ENCODE measurements around the gene SLC4A9. TPM values are rescaled to one million over a fixed set of nuclear protein-coding genes. Genes with fewer than 3 reads are reported as not detected.

SLC4A9 gene
- total RNA-seq, 6 donors from 2014 or later = 0.15 to 0.23 (median 0.17) TPM; not detected in 3

DNA sequence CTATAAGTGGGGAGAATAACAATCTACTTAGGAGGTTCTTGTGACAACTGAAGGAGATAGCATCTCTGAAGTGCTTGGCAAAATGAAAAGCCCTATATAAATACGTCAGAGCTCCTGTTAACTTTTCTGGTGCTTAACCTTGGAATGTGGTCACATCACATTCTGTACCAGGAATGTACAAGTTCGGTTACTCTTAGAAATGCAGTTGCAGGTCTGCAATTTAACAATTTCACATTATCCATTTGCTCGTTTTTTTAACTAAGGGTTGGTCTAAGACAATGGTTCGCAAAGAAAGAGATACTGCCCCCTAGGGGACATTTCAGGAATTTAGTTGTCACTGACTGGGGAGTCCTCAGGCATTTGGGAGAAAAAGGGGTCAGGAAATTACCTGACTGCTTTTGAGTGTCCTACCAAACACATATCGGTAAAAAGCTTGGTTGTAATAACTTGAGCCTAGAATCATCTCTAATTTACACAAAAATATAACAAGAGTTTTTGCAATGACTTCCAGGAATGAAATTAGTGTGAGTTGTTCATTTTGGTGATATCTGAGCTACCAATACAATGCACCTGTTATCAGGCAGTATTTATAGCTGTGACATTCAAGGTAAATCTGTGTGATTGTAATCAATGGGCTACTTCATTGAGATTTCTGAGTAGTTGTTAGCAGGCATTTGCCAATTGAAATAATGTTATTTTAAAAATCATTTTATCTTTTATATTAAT, 8.2 kb upstream of the SLC4A9 start:
- 3 to 5% methylated on average over 5 of the region's 5 CpGs for WGBS, 2 donors
- H3K27me3 ChIP-seq = no peaks in the 10 kb centered on the region
- H3K9me3 ChIP-seq = no peaks in the 10 kb centered on the region
- H3K4me1 ChIP-seq = peaks cover 8 to 21% (median 10%) of the 10 kb centered on the region in 4 donors
- TF ChIP-seq POLR2AphosphoS5 (IDR thresholded peaks at IDR 0.05) (no peak), EP300 (IDR thresholded peaks at IDR 0.05) (no peak), POLR2A (IDR thresholded peaks at IDR 0.05) (no peak)
- TF ChIP-seq, protein P1, sequence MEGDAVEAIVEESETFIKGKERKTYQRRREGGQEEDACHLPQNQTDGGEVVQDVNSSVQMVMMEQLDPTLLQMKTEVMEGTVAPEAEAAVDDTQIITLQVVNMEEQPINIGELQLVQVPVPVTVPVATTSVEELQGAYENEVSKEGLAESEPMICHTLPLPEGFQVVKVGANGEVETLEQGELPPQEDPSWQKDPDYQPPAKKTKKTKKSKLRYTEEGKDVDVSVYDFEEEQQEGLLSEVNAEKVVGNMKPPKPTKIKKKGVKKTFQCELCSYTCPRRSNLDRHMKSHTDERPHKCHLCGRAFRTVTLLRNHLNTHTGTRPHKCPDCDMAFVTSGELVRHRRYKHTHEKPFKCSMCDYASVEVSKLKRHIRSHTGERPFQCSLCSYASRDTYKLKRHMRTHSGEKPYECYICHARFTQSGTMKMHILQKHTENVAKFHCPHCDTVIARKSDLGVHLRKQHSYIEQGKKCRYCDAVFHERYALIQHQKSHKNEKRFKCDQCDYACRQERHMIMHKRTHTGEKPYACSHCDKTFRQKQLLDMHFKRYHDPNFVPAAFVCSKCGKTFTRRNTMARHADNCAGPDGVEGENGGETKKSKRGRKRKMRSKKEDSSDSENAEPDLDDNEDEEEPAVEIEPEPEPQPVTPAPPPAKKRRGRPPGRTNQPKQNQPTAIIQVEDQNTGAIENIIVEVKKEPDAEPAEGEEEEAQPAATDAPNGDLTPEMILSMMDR (IDR thresholded peaks at IDR 0.05) = peak; percentile 85 to 94 (median 86)
- no peak overlapping the region for H3K4me3 ChIP-seq
- no peak overlapping the region for H3K27ac ChIP-seq
- no peak for DNase-seq
- peak; percentile 56 to 80 for ATAC-seq (ENCODE audit: low FRiP score in 2 of 2)
- H3K36me3 ChIP-seq = no peaks in the 10 kb centered on the region

- WGBS, 2 donors = 52 to 67% methylated on average over 7 of the region's 7 CpGs
- H3K27ac ChIP-seq = no peak overlapping the region
- no peaks in the 10 kb centered on the region for H3K36me3 ChIP-seq
- no peaks in the 10 kb centered on the region for H3K27me3 ChIP-seq
- no peaks in the 10 kb centered on the region for H3K9me3 ChIP-seq
- TF ChIP-seq POLR2AphosphoS5 (IDR thresholded peaks at IDR 0.05) (no peak), POLR2A (IDR thresholded peaks at IDR 0.05) (no peak)
- TF ChIP-seq, protein P1 (IDR thresholded peaks at IDR 0.05) = no peak
- ATAC-seq (ENCODE audit: low FRiP score in 2 of 2) (no peak), DNase-seq (no peak)
- peaks cover 6 to 21% (median 12%) of the 10 kb centered on the region in 4 donors for H3K4me1 ChIP-seq
- no peak overlapping the region for H3K4me3 ChIP-seq
Observed at GRCh38 chr5:140355546-140355945, 4.4 kb upstream of the SLC4A9 start.

- DNase-seq = no peak
- Histone ChIP-seq H3K27ac (no peak overlapping the region), H3K36me3 (no peaks in the 10 kb centered on the region), H3K27me3 (no peaks in the 10 kb centered on the region), H3K4me3 (peak overlapping the region in 1 of 4 donors; percentile 23), H3K4me1 (peaks cover 6 to 12% (median 10%) of the 10 kb centered on the region in 4 donors), H3K9me3 (no peaks in the 10 kb centered on the region)
- peak in 1 of 2 donors; percentile 20 for ATAC-seq (ENCODE audit: low FRiP score in 2 of 2)
- WGBS, 2 donors = 42 to 43% methylated on average over 7 to 10 of the region's 10 CpGs
- no peak for TF ChIP-seq POLR2AphosphoS5 (IDR thresholded peaks at IDR 0.05)
- TF ChIP-seq POLR2A (IDR thresholded peaks at IDR 0.05) = no peak
- no peak for TF ChIP-seq EP300 (IDR thresholded peaks at IDR 0.05)
- TF ChIP-seq, protein P1 (IDR thresholded peaks at IDR 0.05) = no peak
Observed at GRCh38 chr5:140356853-140357725, 2.9 kb upstream of the SLC4A9 start.

GRCh38 chr5:140357726-140358093, 2.3 kb upstream of the SLC4A9 start:
- no peak overlapping the region for H3K27ac ChIP-seq
- peaks cover 6 to 12% (median 10%) of the 10 kb centered on the region in 4 donors for H3K4me1 ChIP-seq
- DNase-seq (peak; percentile 88 to 90), ATAC-seq (ENCODE audit: low FRiP score in 2 of 2) (peak; percentile 94 to 97)
- WGBS, 2 donors = 1 to 2% methylated on average over 14 to 18 of the region's 18 CpGs
- no peaks in the 10 kb centered on the region for H3K36me3 ChIP-seq
- H3K9me3 ChIP-seq = no peaks in the 10 kb centered on the region
- H3K4me3 ChIP-seq = peak overlapping the region in 1 of 4 donors; percentile 23
- no peak for TF ChIP-seq EP300 (IDR thresholded peaks at IDR 0.05)
- TF ChIP-seq POLR2AphosphoS5 (IDR thresholded peaks at IDR 0.05) = peak in 1 of 2 donors; percentile 8
- TF ChIP-seq, protein P1 (IDR thresholded peaks at IDR 0.05) = peak; percentile 84 to 93 (median 90)
- H3K27me3 ChIP-seq = no peaks in the 10 kb centered on the region
